Activated T-helper 17 cell treated with anti-CD3 and anti-CD28 coated beads, Interleukin-2, amount 50 U/mL, for 72 hours (primary cell): ENCODE data around the gene MYO10. TPM values are rescaled to one million over a fixed set of nuclear protein-coding genes. Genes with fewer than 3 reads are reported as not detected.
A peak's percentile ranks its signal among the peaks of the same experiment; 100 is the strongest.
"Not testable (repeated sequence)": the region's sequence is repeated elsewhere in the genome, so short reads cannot be mapped to it uniquely, and the experiment has no call there.

Experiments
- ATAC-seq: fragments of 150-1000 bp; cut with Tn5 transposase; replicated peaks from 2 replicates; pipeline ENCODE4 v1.10.0; 2021; ENCODE audit warnings: mild to moderate bottlenecking, moderate library complexity
- H3K27ac Mint-ChIP-seq: one replicate; pipeline ENCODE4 v1.8.0; 2022; ENCODE audit warnings: mixed read lengths
- H3K27me3 Mint-ChIP-seq: one replicate; pipeline ENCODE4 v1.8.0; 2022; ENCODE audit warnings: mixed read lengths
- H3K36me3 Mint-ChIP-seq: one replicate; pipeline ENCODE4 v1.8.0; 2022; ENCODE audit warnings: low read depth, mild to moderate bottlenecking, mixed read lengths
- H3K4me1 Mint-ChIP-seq: one replicate; pipeline ENCODE4 v1.8.0; 2022; ENCODE audit warnings: mixed read lengths
- H3K4me3 Mint-ChIP-seq: one replicate; pipeline ENCODE4 v1.8.0; 2022; ENCODE audit warnings: mild to moderate bottlenecking, mixed read lengths
- H3K9me3 Mint-ChIP-seq: one replicate; pipeline ENCODE4 v1.8.0; 2022; ENCODE audit warnings: mixed read lengths
- total RNA-seq, 2 donors: library from RNA; stranded (reverse); gene quantifications; one replicate each; pipeline ENCODE4 v1.2.3, GENCODE V29; 2022

Gene MYO10
- total RNA-seq, result under 1 TPM; 0.34 to 0.80 TPM

DNA sequence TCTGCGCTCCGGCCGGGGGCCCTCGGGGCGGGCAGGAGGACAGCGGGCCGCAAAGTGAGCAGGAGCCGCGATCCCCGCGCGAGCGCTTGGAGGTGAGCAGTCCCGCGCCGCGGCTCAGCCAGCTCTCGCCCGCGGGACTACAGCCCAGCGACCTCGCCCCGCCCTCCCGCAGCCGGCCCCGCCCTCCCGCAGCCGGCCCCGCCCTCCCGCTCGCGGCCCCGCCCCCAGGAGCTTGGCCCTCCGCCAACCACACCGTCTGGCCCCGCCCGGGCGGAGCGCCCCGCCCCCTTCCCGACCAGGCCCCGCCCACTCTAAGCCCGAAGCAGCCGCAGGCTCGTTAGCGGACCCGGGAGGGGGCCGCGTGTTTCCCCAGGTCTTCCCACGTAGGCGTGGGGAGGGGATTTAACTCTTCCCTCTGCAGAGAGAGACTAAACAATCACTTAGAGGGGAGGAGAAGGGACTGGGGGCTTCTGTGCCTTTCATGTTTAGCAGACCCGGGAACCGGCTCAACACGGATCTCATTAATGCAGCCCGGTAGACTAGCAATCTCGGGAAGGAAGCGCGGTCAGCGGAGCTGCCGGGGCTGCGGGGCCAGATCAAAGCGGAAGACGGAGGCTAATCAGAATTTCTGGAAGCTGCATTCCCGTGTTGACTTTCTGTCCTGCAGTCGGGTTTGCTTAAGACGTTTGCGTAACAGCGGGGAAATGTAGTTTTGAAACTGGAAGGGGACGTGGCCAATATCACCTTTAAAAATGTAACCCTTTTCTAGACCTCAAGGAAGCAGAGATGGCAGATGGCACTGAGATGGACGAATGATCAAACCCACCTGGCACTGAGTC is at the start of gene MYO10:
Gene MYO10 (minus strand): TSS at position 139 of the 839 bp plus-strand sequence. CDS start 480 bp downstream, outside the sequence.
- H3K27me3 Mint-ChIP-seq, result peaks cover 55% of the 10 kb centered on the region
- no peaks in the 10 kb centered on the region for H3K36me3 Mint-ChIP-seq
- no peaks in the 10 kb centered on the region for H3K9me3 Mint-ChIP-seq
- peak within 1 kb of the TSS; percentile 62 for H3K4me3 Mint-ChIP-seq
- no peak within 1 kb of the TSS for H3K27ac Mint-ChIP-seq
- ATAC-seq, result peak; percentile 78
- H3K4me1 Mint-ChIP-seq, result peaks cover 6% of the 10 kb centered on the region

DNA sequence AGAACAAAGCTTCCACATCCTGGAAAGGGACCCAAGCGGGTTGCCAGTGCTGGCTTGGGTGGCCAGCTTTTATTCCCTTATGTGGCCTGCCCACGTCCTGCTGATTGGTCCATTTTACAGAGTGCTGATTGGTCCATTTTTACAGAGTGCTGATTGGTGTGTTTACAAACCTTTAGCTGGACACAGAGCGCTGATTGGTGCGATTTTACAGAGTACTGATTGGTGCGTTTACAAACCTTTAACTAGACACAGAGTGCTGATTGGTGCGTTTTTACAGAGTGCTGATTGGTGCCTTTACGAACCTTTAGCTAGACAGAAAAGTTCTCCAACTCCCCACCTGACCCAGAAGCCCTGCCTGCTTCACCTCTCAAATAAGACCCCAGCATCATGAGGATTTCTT is 49.2 kb upstream of the MYO10 start:
- not testable (repeated sequence) for H3K27ac Mint-ChIP-seq, H3K4me1 Mint-ChIP-seq, H3K4me3 Mint-ChIP-seq, H3K9me3 Mint-ChIP-seq, H3K27me3 Mint-ChIP-seq, ATAC-seq, H3K36me3 Mint-ChIP-seq

DNA sequence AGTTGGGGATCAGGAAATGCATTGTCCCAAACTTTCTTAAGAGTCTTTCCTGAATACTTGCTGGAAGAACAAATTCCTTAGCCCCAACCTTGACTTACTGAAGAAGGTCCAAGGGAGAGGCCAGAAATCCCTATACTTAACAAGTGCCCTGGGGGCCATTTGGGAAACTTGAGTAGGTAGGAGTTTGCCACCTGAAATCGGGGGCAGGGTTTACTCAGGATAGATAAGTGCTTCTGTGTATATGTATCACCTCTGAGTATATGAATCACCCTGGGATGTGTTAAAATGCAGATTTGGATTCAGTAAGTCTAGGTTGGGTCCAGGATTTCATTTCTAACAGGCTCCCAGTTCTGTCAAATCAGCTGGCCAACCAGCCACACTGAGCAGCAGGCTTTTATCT is 47.9 kb upstream of the MYO10 start:
- Mint-ChIP-seq H3K27me3 (no peaks in the 10 kb centered on the region), H3K4me3 (no peak overlapping the region), H3K9me3 (no peaks in the 10 kb centered on the region), H3K36me3 (no peaks in the 10 kb centered on the region), H3K4me1 (no peaks in the 10 kb centered on the region), H3K27ac (no peak overlapping the region)
- no peak for ATAC-seq

DNA sequence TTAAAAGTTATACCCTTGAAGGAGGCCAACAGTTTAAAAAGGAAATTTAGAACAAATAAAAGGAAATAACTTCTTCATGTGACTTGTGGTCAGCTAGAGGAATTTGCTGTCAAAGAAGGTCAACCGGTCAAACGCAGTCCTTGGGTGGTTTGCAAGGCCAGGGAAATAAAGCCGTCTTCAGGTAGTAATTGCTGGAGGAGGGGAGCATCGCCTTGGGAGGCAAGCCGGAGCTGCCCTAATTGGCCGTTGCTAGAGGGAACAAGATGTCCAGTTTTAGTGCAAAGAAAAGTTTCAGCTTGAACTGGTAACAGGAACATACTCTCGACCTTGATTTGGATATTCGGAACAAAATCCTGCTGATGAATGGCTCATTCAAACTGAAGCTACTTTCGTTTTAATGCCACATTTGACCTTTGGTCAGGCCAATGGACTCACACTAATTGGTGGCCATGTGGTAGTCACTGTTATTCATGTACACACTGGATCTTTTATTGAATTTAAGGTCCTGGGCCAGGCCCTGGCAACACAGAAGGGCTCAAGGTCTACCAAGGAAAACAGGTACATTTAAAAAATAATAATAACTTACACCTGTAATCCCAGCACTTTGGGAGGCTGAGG is 47.0 kb upstream of the MYO10 start:
- Mint-ChIP-seq H3K9me3 (no peaks in the 10 kb centered on the region), H3K27me3 (no peaks in the 10 kb centered on the region), H3K4me3 (no peak overlapping the region), H3K27ac (no peak overlapping the region), H3K4me1 (no peaks in the 10 kb centered on the region), H3K36me3 (no peaks in the 10 kb centered on the region)
- ATAC-seq, result no peak

- Mint-ChIP-seq H3K9me3 (no peaks in the 10 kb centered on the region), H3K36me3 (no peaks in the 10 kb centered on the region), H3K27ac (no peak overlapping the region), H3K4me1 (no peaks in the 10 kb centered on the region), H3K27me3 (no peaks in the 10 kb centered on the region), H3K4me3 (no peak overlapping the region)
- ATAC-seq, result no peak
Measured at GRCh38 chr5:16981700-16982099, 45.6 kb upstream of the MYO10 start.

DNA sequence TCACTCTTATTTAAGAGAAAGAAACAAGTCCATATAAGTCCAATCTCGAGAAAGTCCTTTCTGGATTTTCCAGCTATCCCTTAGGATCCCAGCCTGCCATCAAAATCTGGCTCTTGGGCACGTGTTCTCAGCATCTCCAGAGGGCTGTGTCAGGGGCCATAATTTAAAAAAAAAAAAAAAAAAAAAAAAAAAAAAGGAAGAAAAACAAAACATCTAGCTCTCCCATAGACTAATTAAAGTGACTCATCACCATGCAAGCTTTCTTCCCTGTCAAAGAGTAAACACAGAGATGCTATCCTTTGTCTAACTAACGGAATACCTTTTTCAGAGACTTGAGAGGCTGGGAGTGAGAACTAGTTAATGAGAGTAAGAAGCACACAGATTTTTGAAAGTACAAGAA is 44.9 kb upstream of the MYO10 start:
- no peaks in the 10 kb centered on the region for H3K36me3 Mint-ChIP-seq
- H3K4me3 Mint-ChIP-seq, result no peak overlapping the region
- no peaks in the 10 kb centered on the region for H3K4me1 Mint-ChIP-seq
- no peaks in the 10 kb centered on the region for H3K9me3 Mint-ChIP-seq
- ATAC-seq, result no peak
- no peak overlapping the region for H3K27ac Mint-ChIP-seq
- H3K27me3 Mint-ChIP-seq, result no peaks in the 10 kb centered on the region

DNA sequence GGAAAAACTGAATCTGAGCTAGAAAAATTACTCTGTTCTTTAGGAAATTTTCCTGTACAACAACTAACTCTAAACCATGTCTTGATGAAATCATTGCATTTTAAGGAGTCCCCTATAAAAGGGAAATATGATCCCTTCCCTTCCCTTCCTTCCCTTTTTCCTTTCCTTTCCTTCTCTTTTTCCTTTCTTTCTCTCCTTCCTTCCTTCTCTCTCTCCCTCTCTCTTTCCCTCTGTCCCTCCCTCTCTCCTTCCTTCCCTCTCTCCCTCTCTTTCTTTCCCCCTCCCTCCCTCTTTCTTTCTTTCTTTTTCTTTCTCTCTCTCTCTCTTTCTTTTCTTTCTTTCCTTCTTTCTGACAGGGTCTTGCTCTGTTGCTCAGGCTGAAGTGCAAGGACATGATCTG is 42.2 kb upstream of the MYO10 start:
- Mint-ChIP-seq H3K27me3 (no peaks in the 10 kb centered on the region), H3K27ac (no peak overlapping the region), H3K4me1 (peaks cover 3% of the 10 kb centered on the region), H3K4me3 (no peak overlapping the region), H3K9me3 (no peaks in the 10 kb centered on the region), H3K36me3 (no peaks in the 10 kb centered on the region)
- ATAC-seq, result no peak

DNA sequence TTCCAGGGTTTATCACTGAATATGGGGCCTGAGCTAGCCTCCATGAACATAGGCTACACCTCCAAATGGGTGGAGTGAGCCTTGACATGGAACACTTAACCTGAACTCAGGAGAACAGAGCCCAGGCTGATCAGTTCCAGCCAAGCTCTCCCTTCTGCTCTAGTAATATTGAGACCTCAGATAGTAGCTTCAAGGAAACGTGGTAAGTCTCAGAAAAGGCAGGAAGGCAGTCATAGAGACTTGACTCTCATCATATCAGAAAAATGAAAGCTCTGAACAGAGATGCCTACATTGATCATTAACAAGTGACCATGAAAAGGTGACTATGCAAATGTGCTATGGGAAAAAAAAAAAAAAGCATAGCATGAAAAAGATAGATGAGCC is 40.5 kb upstream of the MYO10 start:
- H3K4me1 Mint-ChIP-seq, result peaks cover 3% of the 10 kb centered on the region
- ATAC-seq, result no peak
- no peaks in the 10 kb centered on the region for H3K36me3 Mint-ChIP-seq
- no peaks in the 10 kb centered on the region for H3K9me3 Mint-ChIP-seq
- H3K27ac Mint-ChIP-seq, result no peak overlapping the region
- no peaks in the 10 kb centered on the region for H3K27me3 Mint-ChIP-seq
- no peak overlapping the region for H3K4me3 Mint-ChIP-seq

- ATAC-seq, result no peak
- no peak overlapping the region for H3K4me3 Mint-ChIP-seq
- no peaks in the 10 kb centered on the region for H3K9me3 Mint-ChIP-seq
- H3K36me3 Mint-ChIP-seq, result no peaks in the 10 kb centered on the region
- peaks cover 3% of the 10 kb centered on the region for H3K4me1 Mint-ChIP-seq
- no peak overlapping the region for H3K27ac Mint-ChIP-seq
- no peaks in the 10 kb centered on the region for H3K27me3 Mint-ChIP-seq
Measured at GRCh38 chr5:16975950-16976624, 40.0 kb upstream of the MYO10 start.

- Mint-ChIP-seq H3K4me1 (peaks cover 3% of the 10 kb centered on the region), H3K36me3 (no peaks in the 10 kb centered on the region), H3K4me3 (no peak overlapping the region), H3K9me3 (no peaks in the 10 kb centered on the region), H3K27ac (no peak overlapping the region), H3K27me3 (no peaks in the 10 kb centered on the region)
- no peak for ATAC-seq
Measured at GRCh38 chr5:16974981-16975380, 38.9 kb upstream of the MYO10 start.

- Mint-ChIP-seq H3K27ac (no peak overlapping the region), H3K27me3 (no peaks in the 10 kb centered on the region), H3K36me3 (no peaks in the 10 kb centered on the region), H3K4me3 (no peak overlapping the region), H3K4me1 (peaks cover 3% of the 10 kb centered on the region), H3K9me3 (no peaks in the 10 kb centered on the region)
- ATAC-seq, result no peak
Measured at GRCh38 chr5:16970826-16971225, 34.7 kb upstream of the MYO10 start.

DNA sequence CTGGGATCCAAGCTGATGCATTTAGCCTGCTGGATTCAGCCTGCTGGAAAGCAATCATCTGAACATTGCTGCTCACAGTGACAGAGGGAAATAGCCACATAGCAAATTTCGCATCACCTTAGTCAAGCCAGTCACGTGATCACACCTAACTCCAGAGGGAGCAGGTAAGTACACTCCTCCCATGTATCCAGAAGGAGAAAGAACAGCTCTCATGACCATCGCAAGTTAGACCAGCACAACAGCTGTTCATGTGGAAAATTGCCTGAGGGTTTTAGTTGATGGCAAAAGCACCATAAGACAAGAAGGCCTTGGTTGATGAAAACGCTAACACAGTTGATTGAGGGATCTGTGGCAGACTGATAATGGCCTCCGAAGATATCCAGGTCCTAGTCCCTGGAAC is 34.2 kb upstream of the MYO10 start:
- no peak overlapping the region for H3K4me3 Mint-ChIP-seq
- no peaks in the 10 kb centered on the region for H3K36me3 Mint-ChIP-seq
- peaks cover 3% of the 10 kb centered on the region for H3K4me1 Mint-ChIP-seq
- H3K27me3 Mint-ChIP-seq, result no peaks in the 10 kb centered on the region
- H3K27ac Mint-ChIP-seq, result no peak overlapping the region
- no peaks in the 10 kb centered on the region for H3K9me3 Mint-ChIP-seq
- ATAC-seq, result no peak

DNA sequence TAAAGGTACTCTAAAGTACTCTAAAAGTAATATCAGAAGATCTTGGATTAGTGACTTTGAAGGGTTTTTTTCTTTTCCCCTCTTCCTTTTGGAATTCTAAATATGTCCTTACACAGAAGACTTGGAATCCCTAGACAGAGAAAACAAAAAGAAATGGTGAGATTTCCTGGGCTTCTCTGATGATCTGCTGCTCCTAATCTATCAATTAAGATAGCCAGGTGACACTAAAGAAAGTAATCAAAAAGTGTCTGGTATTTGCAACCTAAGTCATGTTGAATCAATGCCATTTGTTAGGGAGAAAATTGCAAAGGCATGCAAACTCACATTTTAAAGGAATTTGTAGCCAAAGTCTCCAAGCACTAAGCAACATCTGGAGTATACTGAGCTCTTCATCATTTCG is 29.5 kb upstream of the MYO10 start:
- no peaks in the 10 kb centered on the region for H3K36me3 Mint-ChIP-seq
- H3K27ac Mint-ChIP-seq, result no peak overlapping the region
- no peaks in the 10 kb centered on the region for H3K9me3 Mint-ChIP-seq
- no peaks in the 10 kb centered on the region for H3K4me1 Mint-ChIP-seq
- H3K27me3 Mint-ChIP-seq, result no peaks in the 10 kb centered on the region
- no peak for ATAC-seq
- H3K4me3 Mint-ChIP-seq, result no peak overlapping the region

- no peak for ATAC-seq
Measured at GRCh38 chr5:16963821-16964220, 27.7 kb upstream of the MYO10 start.

DNA sequence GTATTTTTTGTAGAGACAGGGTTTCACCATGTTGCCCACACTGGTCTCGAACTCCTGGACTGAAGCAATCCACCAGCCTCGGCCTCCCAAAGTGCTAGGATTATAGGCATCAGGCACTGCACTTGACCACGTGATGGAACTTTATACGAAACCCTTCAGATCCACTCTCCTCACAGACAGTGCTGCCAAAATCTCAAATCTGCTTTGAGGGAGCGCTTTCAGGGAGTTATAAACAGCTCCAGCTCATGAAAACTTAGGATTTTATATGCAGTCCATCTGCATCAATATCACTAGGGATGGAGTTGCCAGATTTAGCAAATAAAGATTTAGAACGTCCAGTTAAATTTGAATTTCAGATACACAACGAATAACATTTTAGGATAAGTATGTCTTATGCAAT is 25.0 kb upstream of the MYO10 start:
- H3K9me3 Mint-ChIP-seq, result no peaks in the 10 kb centered on the region
- no peak overlapping the region for H3K27ac Mint-ChIP-seq
- no peaks in the 10 kb centered on the region for H3K4me1 Mint-ChIP-seq
- H3K36me3 Mint-ChIP-seq, result no peaks in the 10 kb centered on the region
- H3K27me3 Mint-ChIP-seq, result no peaks in the 10 kb centered on the region
- no peak for ATAC-seq
- H3K4me3 Mint-ChIP-seq, result no peak overlapping the region

More at GRCh38 chr5:16963821-16964220, 27.7 kb upstream of the MYO10 start:
- Mint-ChIP-seq H3K36me3 (no peaks in the 10 kb centered on the region), H3K4me3 (no peak overlapping the region), H3K27me3 (no peaks in the 10 kb centered on the region), H3K9me3 (no peaks in the 10 kb centered on the region), H3K4me1 (no peaks in the 10 kb centered on the region), H3K27ac (no peak overlapping the region)
